Inflammatory macrophage (primary cell): ENCODE results near the gene POLD1.
"Not testable (repeated sequence)": the region's sequence is repeated elsewhere in the genome, so short reads cannot be mapped to it uniquely, and the experiment has no call there.

Source experiments
- DNase-seq, 2 donors: peaks; one replicate each; pipeline ENCODE4 v3.0.0-alpha.2; 2020 to 2022
- total RNA-seq, 18 experiments: gene quantifications; one replicate each; lab custom pipeline; 2026; ENCODE audit warnings: mixed read lengths in 6 of 18, inconsistent platforms in 2 of 18; lab: John Stamatoyannopoulos, UW

POLD1 gene
- 8.1 to 117 (median 63.7) reads per million in 18 experiments for total RNA-seq

GRCh38 chr19:50383852-50384684 lies at the start of gene POLD1:
TSS of gene POLD1 (plus strand) at chr19:50384347. CDS start at chr19:50398852, 14,505 bp downstream.
- DNase-seq = peak; percentile 98 to 99

GRCh38 chr19:50334741-50335421 lies 49.3 kb upstream of the POLD1 start:
- no peak for DNase-seq

GRCh38 chr19:50337031-50337430 lies 47.1 kb upstream of the POLD1 start:
- peak; percentile 51 to 74 for DNase-seq

- peak; percentile 56 to 67 for DNase-seq
Observed at GRCh38 chr19:50340331-50340730, 43.8 kb upstream of the POLD1 start.

- peak; percentile 85 to 92 for DNase-seq
Observed at GRCh38 chr19:50341091-50341564, 43.0 kb upstream of the POLD1 start.

GRCh38 chr19:50344661-50345318 lies 39.4 kb upstream of the POLD1 start:
- peak; percentile 35 to 42 for DNase-seq

- DNase-seq = peak in 1 of 2 donors; percentile 26
Observed at GRCh38 chr19:50347089-50347581, 37.0 kb upstream of the POLD1 start.

- no peak for DNase-seq
Observed at GRCh38 chr19:50349277-50350057, 34.7 kb upstream of the POLD1 start.

GRCh38 chr19:50352242-50352641 lies 31.9 kb upstream of the POLD1 start:
- no peak for DNase-seq

- DNase-seq = not testable (repeated sequence)
Observed at GRCh38 chr19:50353487-50353880, 30.7 kb upstream of the POLD1 start.

- DNase-seq = no peak
Observed at GRCh38 chr19:50356691-50357177, 27.4 kb upstream of the POLD1 start.

- DNase-seq = peak; percentile 77 to 88
Observed at GRCh38 chr19:50357178-50358100, 26.7 kb upstream of the POLD1 start.

- DNase-seq = peak; percentile 59 to 75
Observed at GRCh38 chr19:50358483-50359327, 25.4 kb upstream of the POLD1 start.

GRCh38 chr19:50359328-50359818 lies 24.8 kb upstream of the POLD1 start:
- DNase-seq = no peak

GRCh38 chr19:50361290-50362029 lies 22.7 kb upstream of the POLD1 start:
- DNase-seq = peak in 1 of 2 donors; percentile 24

GRCh38 chr19:50362030-50362412 lies 22.1 kb upstream of the POLD1 start:
- DNase-seq = no peak

GRCh38 chr19:50362656-50363424 lies 21.3 kb upstream of the POLD1 start:
- DNase-seq = no peak
